Ectodermal cell (in vitro differentiated cells): ENCODE measurements around the gene BAIAP2.
A peak's percentile ranks its signal among the peaks of the same experiment; 100 is the strongest.

ENCODE experiments used
- H3K27ac ChIP-seq: 2 replicates; pipeline ENCODE4 v1.7.0; 2013; ENCODE audit warnings: mild to moderate bottlenecking, low read depth, low read length; ENCODE audit not compliant: insufficient read depth, poor library complexity, severe bottlenecking
- H3K27me3 ChIP-seq: 2 replicates; pipeline ENCODE4 v1.7.0; 2013; ENCODE audit warnings: mild to moderate bottlenecking, low read length; ENCODE audit not compliant: insufficient read depth, control insufficient read depth, poor library complexity, severe bottlenecking
- H3K36me3 ChIP-seq: one replicate; pipeline ENCODE4 v1.7.0; 2013; ENCODE audit warnings: low read length; ENCODE audit not compliant: control insufficient read depth, insufficient read depth
- H3K4me1 ChIP-seq: one replicate; pipeline ENCODE4 v1.7.0; 2013; ENCODE audit warnings: low read length; ENCODE audit not compliant: control insufficient read depth, insufficient read depth
- H3K4me3 ChIP-seq: 2 replicates; pipeline ENCODE4 v1.7.0; 2013; ENCODE audit warnings: low read depth, low read length, control low read depth; ENCODE audit not compliant: insufficient read depth
- H3K9me3 ChIP-seq: 2 replicates; pipeline ENCODE4 v1.7.0; 2013; ENCODE audit warnings: mild to moderate bottlenecking, low read length, moderate library complexity; ENCODE audit not compliant: control insufficient read depth
- WGBS, 2 experiments: methylation state at CpG; one replicate each; pipeline ENCODE4 v1.1.7; 2013; ENCODE audit warnings: missing lambda C conversion rate in 2 of 2; 5-methylcytosine and 5-hydroxymethylcytosine counted together

The BAIAP2 gene

GRCh38 chr17:81037026-81037797 lies 2.3 kb downstream of the BAIAP2 start:
- no peaks in the 10 kb centered on the region for H3K36me3 ChIP-seq
- 90 to 91% methylated on average over 28 of the region's 28 CpGs for WGBS, 2 experiments
- no peak overlapping the region for H3K27ac ChIP-seq
- no peak overlapping the region for H3K4me3 ChIP-seq
- H3K4me1 ChIP-seq: peaks cover 33% of the 10 kb centered on the region
- peaks cover 18% of the 10 kb centered on the region for H3K27me3 ChIP-seq
- H3K9me3 ChIP-seq: no peaks in the 10 kb centered on the region

GRCh38 chr17:81037798-81038733 lies 3.1 kb downstream of the BAIAP2 start:
- no peak overlapping the region for H3K27ac ChIP-seq
- no peaks in the 10 kb centered on the region for H3K36me3 ChIP-seq
- H3K4me3 ChIP-seq: no peak overlapping the region
- whole genome bisulfite sequencing, 2 experiments: 91 to 93% methylated on average over 30 of the region's 30 CpGs
- H3K9me3 ChIP-seq: no peaks in the 10 kb centered on the region
- peaks cover 33% of the 10 kb centered on the region for H3K4me1 ChIP-seq
- H3K27me3 ChIP-seq: peaks cover 18% of the 10 kb centered on the region

- 93% methylated on average over 16 of the region's 16 CpGs for WGBS, 2 experiments
- Histone ChIP-seq H3K4me3 (no peak overlapping the region), H3K9me3 (no peaks in the 10 kb centered on the region), H3K27ac (no peak overlapping the region), H3K27me3 (peaks cover 8% of the 10 kb centered on the region), H3K4me1 (peaks cover 37% of the 10 kb centered on the region), H3K36me3 (no peaks in the 10 kb centered on the region)
These were observed 4.1 kb downstream of the BAIAP2 start for GRCh38 chr17:81039096-81039495.

GRCh38 chr17:81039854-81040758 lies 5.2 kb downstream of the BAIAP2 start:
- Histone ChIP-seq H3K4me1 (peaks cover 40% of the 10 kb centered on the region), H3K9me3 (no peaks in the 10 kb centered on the region), H3K4me3 (no peak overlapping the region), H3K27ac (no peak overlapping the region), H3K27me3 (peaks cover 6% of the 10 kb centered on the region), H3K36me3 (no peaks in the 10 kb centered on the region)
- 86% methylated on average over 28 of the region's 28 CpGs for WGBS, 2 experiments

GRCh38 chr17:81040791-81041337 lies 5.9 kb downstream of the BAIAP2 start:
- Histone ChIP-seq H3K4me1 (peaks cover 40% of the 10 kb centered on the region), H3K36me3 (no peaks in the 10 kb centered on the region), H3K27ac (no peak overlapping the region), H3K9me3 (no peaks in the 10 kb centered on the region), H3K27me3 (peaks cover 4% of the 10 kb centered on the region), H3K4me3 (no peak overlapping the region)
- 68 to 71% methylated on average over 6 of the region's 6 CpGs for WGBS, 2 experiments

- Histone ChIP-seq H3K9me3 (no peaks in the 10 kb centered on the region), H3K27me3 (no peaks in the 10 kb centered on the region), H3K36me3 (no peaks in the 10 kb centered on the region), H3K4me3 (no peak overlapping the region), H3K27ac (no peak overlapping the region), H3K4me1 (peaks cover 27% of the 10 kb centered on the region)
- WGBS, 2 experiments: 92 to 94% methylated on average over 7 to 8 of the region's 9 CpGs
These were observed 7.7 kb downstream of the BAIAP2 start for GRCh38 chr17:81042606-81043005.

GRCh38 chr17:81043319-81043724 lies 8.4 kb downstream of the BAIAP2 start:
- peaks cover 28% of the 10 kb centered on the region for H3K4me1 ChIP-seq
- no peak overlapping the region for H3K4me3 ChIP-seq
- no peaks in the 10 kb centered on the region for H3K27me3 ChIP-seq
- WGBS, 2 experiments: 94 to 95% methylated on average over 19 of the region's 19 CpGs
- no peaks in the 10 kb centered on the region for H3K9me3 ChIP-seq
- H3K27ac ChIP-seq: peak overlapping the region; percentile 26
- no peaks in the 10 kb centered on the region for H3K36me3 ChIP-seq

GRCh38 chr17:81043725-81044427 lies 8.9 kb downstream of the BAIAP2 start:
- no peaks in the 10 kb centered on the region for H3K27me3 ChIP-seq
- H3K27ac ChIP-seq: peak overlapping the region; percentile 26
- peaks cover 34% of the 10 kb centered on the region for H3K4me1 ChIP-seq
- 82 to 83% methylated on average over 38 of the region's 38 CpGs for WGBS, 2 experiments
- no peaks in the 10 kb centered on the region for H3K9me3 ChIP-seq
- H3K36me3 ChIP-seq: no peaks in the 10 kb centered on the region
- no peak overlapping the region for H3K4me3 ChIP-seq

GRCh38 chr17:81044428-81044763 lies 9.4 kb downstream of the BAIAP2 start:
- Histone ChIP-seq H3K9me3 (no peaks in the 10 kb centered on the region), H3K27ac (no peak overlapping the region), H3K27me3 (no peaks in the 10 kb centered on the region), H3K4me1 (peaks cover 37% of the 10 kb centered on the region), H3K4me3 (no peak overlapping the region), H3K36me3 (no peaks in the 10 kb centered on the region)
- WGBS, 2 experiments: 94 to 96% methylated on average over 14 of the region's 14 CpGs
